ENCODE results near the gene SRPRB.

- no peak for TF ChIP-seq ZBTB33 (IDR thresholded peaks at IDR 0.05; ENCODE audit: extremely low read depth, insufficient replicate concordance, low read length)
- TF ChIP-seq POLR2AphosphoS5 (IDR thresholded peaks at IDR 0.05; ENCODE audit: low read depth, low read length): no peak
- no peak for TF ChIP-seq CTCF (IDR thresholded peaks at IDR 0.05 in 2 of 3, conservative IDR thresholded peaks at IDR 0.05 in 1 of 3; ENCODE audit: borderline replicate concordance in 1 of 3, insufficient read depth in 1 of 3, low read depth in 2 of 3, low read length in 2 of 3)
- no peak for TF ChIP-seq POLR2A (IDR thresholded peaks at IDR 0.05; ENCODE audit: borderline replicate concordance, extremely low read depth, insufficient read depth, insufficient read length)
- TF ChIP-seq EZH2 (IDR thresholded peaks at IDR 0.05): no peak
- no peak for TF ChIP-seq EZH2phosphoT487 (IDR thresholded peaks at IDR 0.05; ENCODE audit: borderline replicate concordance)
Measured at GRCh38 chr3:133835418-133835743, 29.8 kb downstream of the SRPRB start.
